ENCODE measurements around the gene SLCO4A1. TPM values are rescaled to one million over a fixed set of nuclear protein-coding genes. Genes with fewer than 3 reads are reported as not detected.

SLCO4A1 gene
- total RNA-seq, 4 donors from 2014 or later = 1.8 to 51.2 (median 29.9) TPM

DNA sequence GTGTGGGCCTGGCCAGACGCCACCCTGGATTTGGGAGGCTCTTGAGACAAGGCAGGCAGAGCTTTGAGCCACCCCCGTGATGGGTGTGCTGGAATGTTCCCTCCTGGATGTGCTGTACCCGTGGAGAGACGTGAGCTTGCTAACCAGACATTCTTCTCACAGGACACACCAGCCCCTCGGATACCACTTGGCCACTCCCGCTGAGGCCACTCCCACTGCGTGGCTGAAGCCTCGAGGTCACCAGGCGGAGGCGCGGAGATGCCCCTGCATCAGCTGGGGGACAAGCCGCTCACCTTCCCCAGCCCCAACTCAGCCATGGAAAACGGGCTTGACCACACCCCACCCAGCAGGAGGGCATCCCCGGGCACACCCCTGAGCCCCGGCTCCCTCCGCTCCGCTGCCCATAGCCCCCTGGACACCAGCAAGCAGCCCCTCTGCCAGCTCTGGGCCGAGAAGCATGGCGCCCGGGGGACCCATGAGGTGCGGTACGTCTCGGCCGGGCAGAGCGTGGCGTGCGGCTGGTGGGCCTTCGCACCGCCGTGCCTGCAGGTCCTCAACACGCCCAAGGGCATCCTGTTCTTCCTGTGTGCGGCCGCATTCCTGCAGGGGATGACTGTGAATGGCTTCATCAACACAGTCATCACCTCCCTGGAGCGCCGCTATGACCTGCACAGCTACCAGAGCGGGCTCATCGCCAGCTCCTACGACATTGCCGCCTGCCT, 14.1 kb downstream of the SLCO4A1 start:
- H3K36me3 ChIP-seq = no peaks in the 10 kb centered on the region
- TF ChIP-seq, protein P1, sequence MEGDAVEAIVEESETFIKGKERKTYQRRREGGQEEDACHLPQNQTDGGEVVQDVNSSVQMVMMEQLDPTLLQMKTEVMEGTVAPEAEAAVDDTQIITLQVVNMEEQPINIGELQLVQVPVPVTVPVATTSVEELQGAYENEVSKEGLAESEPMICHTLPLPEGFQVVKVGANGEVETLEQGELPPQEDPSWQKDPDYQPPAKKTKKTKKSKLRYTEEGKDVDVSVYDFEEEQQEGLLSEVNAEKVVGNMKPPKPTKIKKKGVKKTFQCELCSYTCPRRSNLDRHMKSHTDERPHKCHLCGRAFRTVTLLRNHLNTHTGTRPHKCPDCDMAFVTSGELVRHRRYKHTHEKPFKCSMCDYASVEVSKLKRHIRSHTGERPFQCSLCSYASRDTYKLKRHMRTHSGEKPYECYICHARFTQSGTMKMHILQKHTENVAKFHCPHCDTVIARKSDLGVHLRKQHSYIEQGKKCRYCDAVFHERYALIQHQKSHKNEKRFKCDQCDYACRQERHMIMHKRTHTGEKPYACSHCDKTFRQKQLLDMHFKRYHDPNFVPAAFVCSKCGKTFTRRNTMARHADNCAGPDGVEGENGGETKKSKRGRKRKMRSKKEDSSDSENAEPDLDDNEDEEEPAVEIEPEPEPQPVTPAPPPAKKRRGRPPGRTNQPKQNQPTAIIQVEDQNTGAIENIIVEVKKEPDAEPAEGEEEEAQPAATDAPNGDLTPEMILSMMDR (IDR thresholded peaks at IDR 0.05) = no peak
- no peak for TF ChIP-seq POLR2A (IDR thresholded peaks at IDR 0.05)
- H3K27me3 ChIP-seq = no peaks in the 10 kb centered on the region
- no peak for DNase-seq
- peaks cover 0 to 16% of the 10 kb centered on the region in 2 donors for H3K4me1 ChIP-seq
- H3K9me3 ChIP-seq = no peaks in the 10 kb centered on the region
- intact Hi-C loops (cut with DNase I; ENCODE audit: low total_unique reads) = no loop called here
- no peak overlapping the region for H3K27ac ChIP-seq
- H3K4me3 ChIP-seq = no peak overlapping the region

DNA sequence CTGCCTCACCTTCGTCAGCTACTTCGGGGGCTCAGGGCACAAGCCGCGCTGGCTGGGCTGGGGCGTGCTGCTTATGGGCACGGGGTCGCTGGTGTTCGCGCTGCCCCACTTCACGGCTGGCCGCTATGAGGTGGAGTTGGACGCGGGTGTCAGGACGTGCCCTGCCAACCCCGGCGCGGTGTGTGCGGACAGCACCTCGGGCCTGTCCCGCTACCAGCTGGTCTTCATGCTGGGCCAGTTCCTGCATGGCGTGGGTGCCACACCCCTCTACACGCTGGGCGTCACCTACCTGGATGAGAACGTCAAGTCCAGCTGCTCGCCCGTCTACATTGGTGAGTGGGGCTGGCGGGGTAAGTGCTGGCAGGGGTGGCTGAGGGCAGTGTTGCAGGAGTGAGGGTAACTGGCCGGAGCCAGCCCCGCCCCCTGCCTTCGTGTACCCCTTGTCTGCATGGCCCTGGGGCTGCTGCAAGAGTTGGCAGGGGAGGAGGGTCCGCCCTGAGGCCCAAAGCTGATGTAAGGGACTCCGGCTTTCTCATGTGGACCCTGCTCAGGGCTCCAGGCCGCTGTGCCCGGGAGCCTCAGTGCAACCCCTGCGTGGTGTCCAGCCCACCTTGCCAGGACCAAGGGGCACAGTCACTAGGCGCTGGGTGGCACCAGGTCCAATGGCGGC, 14.8 kb downstream of the SLCO4A1 start:
- H3K27ac ChIP-seq = no peak overlapping the region
- no peak for DNase-seq
- no peak overlapping the region for H3K4me3 ChIP-seq
- H3K4me1 ChIP-seq = peaks cover 0 to 12% of the 10 kb centered on the region in 2 donors
- TF ChIP-seq, protein P1 (IDR thresholded peaks at IDR 0.05) = no peak
- TF ChIP-seq POLR2A (IDR thresholded peaks at IDR 0.05) = no peak
- H3K9me3 ChIP-seq = no peaks in the 10 kb centered on the region
- no peaks in the 10 kb centered on the region for H3K36me3 ChIP-seq
- H3K27me3 ChIP-seq = no peaks in the 10 kb centered on the region
- intact Hi-C loops (cut with DNase I; ENCODE audit: low total_unique reads) = no loop called here

DNA sequence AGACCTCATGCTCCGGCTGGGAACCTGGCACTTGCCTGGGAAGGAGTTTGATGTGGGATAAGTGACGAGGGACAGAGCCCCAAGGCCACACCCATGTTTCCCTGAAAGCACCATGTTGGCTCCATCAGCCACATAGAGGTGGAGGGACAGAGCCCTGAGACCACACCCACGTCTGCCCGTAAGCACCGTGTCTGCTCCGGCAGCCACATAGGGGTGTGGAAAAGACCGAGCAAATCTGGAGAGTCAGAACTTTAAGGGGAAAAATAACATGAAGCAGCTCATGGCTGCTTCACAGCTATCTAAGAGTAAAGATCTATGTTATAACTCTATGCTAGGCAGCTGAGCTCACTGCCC, 15.3 kb downstream of the SLCO4A1 start:
- no peak overlapping the region for H3K27ac ChIP-seq

DNA sequence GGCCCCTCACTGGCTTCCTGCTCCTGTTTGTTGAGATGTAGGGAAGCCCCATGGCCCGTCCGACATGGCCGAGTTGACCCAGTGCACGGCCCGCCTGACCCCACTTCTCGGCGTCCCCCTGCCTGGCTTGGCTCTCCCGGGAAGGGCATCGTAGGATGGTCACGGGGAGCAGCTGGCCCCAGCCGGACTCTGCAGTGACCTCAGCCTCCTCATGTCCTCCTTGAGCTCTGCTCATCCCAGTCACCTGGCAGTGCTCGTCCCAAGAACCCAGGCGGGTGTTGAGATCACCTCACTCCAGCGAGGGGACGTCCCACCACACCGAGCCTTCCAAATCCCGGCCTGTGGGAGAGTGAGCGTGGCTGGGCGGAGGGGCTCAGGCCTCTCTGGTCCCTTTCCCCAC, 15.7 kb downstream of the SLCO4A1 start:
- Histone ChIP-seq H3K4me3 (no peak overlapping the region), H3K36me3 (no peaks in the 10 kb centered on the region), H3K27ac (no peak overlapping the region), H3K4me1 (peaks cover 0 to 6% of the 10 kb centered on the region in 2 donors), H3K9me3 (no peaks in the 10 kb centered on the region), H3K27me3 (no peaks in the 10 kb centered on the region)
- TF ChIP-seq POLR2A (IDR thresholded peaks at IDR 0.05) = no peak
- TF ChIP-seq, protein P1 (IDR thresholded peaks at IDR 0.05) = no peak
- DNase-seq = no peak
- intact Hi-C loops (cut with DNase I; ENCODE audit: low total_unique reads) = no loop called here

More for the DNA sequence above, 15.3 kb downstream of the SLCO4A1 start:
- intact Hi-C loops (cut with DNase I; ENCODE audit: low total_unique reads) = no loop called here
- no peak for DNase-seq
- H3K4me3 ChIP-seq = no peak overlapping the region
- no peaks in the 10 kb centered on the region for H3K36me3 ChIP-seq
- no peaks in the 10 kb centered on the region for H3K27me3 ChIP-seq
- H3K4me1 ChIP-seq = peaks cover 0 to 10% of the 10 kb centered on the region in 2 donors
- no peak for TF ChIP-seq POLR2A (IDR thresholded peaks at IDR 0.05)
- TF ChIP-seq, protein P1 (IDR thresholded peaks at IDR 0.05) = no peak
- H3K9me3 ChIP-seq = no peaks in the 10 kb centered on the region

DNA sequence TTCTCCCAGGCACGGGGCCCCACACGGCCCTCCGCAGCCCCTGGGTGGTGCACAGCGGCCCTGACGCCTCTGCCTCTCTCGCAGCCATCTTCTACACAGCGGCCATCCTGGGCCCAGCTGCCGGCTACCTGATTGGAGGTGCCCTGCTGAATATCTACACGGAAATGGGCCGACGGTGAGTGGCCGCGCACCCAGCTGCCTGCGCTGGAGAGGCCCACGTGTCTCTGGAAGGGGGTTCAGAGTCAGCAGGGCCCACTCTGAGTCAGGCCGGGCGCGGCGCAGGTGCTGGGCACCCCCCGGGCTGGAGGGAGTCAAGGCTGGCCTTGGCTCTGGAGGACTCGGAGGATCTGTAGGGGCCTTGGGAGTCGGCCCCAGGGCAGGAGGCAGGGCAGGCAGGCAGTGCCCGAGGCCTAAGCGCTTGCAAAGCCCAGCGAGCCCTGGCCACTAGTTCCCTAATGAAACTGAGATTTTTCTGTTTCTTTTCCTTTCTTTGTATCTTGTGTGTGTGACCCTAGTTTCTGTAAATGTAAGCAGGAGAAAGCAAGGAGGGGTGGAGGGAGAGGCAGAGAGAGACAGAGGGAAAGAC, 16.4 kb downstream of the SLCO4A1 start:
- TF ChIP-seq, protein P1 (IDR thresholded peaks at IDR 0.05) = no peak
- TF ChIP-seq POLR2A (IDR thresholded peaks at IDR 0.05) = no peak
- Histone ChIP-seq H3K27me3 (no peaks in the 10 kb centered on the region), H3K4me1 (no peaks in the 10 kb centered on the region), H3K36me3 (no peaks in the 10 kb centered on the region), H3K9me3 (no peaks in the 10 kb centered on the region), H3K27ac (no peak overlapping the region), H3K4me3 (no peak overlapping the region)
- intact Hi-C loops (cut with DNase I; ENCODE audit: low total_unique reads) = no loop called here
- DNase-seq = no peak

Data from uterus (tissue), 4 donors.